Lung (tissue), 12 donors: ENCODE measurements around the gene IL3. TPM values are rescaled to one million over a fixed set of nuclear protein-coding genes. Genes with fewer than 3 reads are reported as not detected.

Experiments used
- ATAC-seq: fragments of 200-7000 bp; cut with Tn5 transposase; one replicate; pipeline ENCODE4 v1.9.1; 2020; ENCODE audit warnings: moderate number of reproducible peaks; ENCODE audit not compliant: insufficient read depth, low FRiP score
- DNase-seq, 3 donors: peaks; one replicate each; pipeline ENCODE4 v3.0.0-alpha.2; 2013 to 2017
- H3K27ac ChIP-seq, 2 donors: one replicate each; pipeline ENCODE4 v1.5.1; 2013; ENCODE audit warnings: mild to moderate bottlenecking in 2 of 2, moderate library complexity in 2 of 2, control low read depth in 1 of 2, inconsistent platforms in 1 of 2, low read depth in 1 of 2, low read length in 1 of 2
- H3K27me3 ChIP-seq, 3 donors: one replicate each; pipeline ENCODE4 v1.5.1; 2013; ENCODE audit warnings: low read length in 2 of 3; ENCODE audit not compliant: control insufficient read depth in 3 of 3, insufficient read depth in 3 of 3
- H3K36me3 ChIP-seq, 4 donors: one replicate each; pipeline ENCODE4 v1.5.1; 2013; ENCODE audit warnings: low read length in 4 of 4, mild to moderate bottlenecking in 1 of 4, moderate library complexity in 1 of 4; ENCODE audit not compliant: control insufficient read depth in 4 of 4, insufficient read depth in 4 of 4
- H3K4me1 ChIP-seq, 5 donors: one replicate each; pipeline ENCODE4 v1.5.1; 2013; ENCODE audit warnings: low read length in 5 of 5, mild to moderate bottlenecking in 2 of 5, moderate library complexity in 1 of 5; ENCODE audit not compliant: control insufficient read depth in 5 of 5, insufficient read depth in 5 of 5
- H3K4me3 ChIP-seq: one replicate; pipeline ENCODE4 v1.5.1; 2013; ENCODE audit warnings: mild to moderate bottlenecking, control low read depth, moderate library complexity
- H3K9ac ChIP-seq, 2 donors: one replicate each; pipeline ENCODE4 v1.5.1; 2013; ENCODE audit warnings: low read length in 2 of 2, control low read depth in 1 of 2; ENCODE audit not compliant: insufficient read depth in 1 of 2
- H3K9me3 ChIP-seq, 4 donors: one replicate each; pipeline ENCODE4 v1.5.1; 2013; ENCODE audit warnings: low read length in 3 of 4, mild to moderate bottlenecking in 1 of 4, moderate library complexity in 1 of 4; ENCODE audit not compliant: control insufficient read depth in 4 of 4, insufficient read depth in 3 of 4
- WGBS, 2 donors: extraction: QIAGEN DNeasy Blood & Tissue Kit; methylation state at CpG; one replicate each; pipeline ENCODE4 v1.1.7; 2013; 5-methylcytosine and 5-hydroxymethylcytosine counted together
- polyA plus RNA-seq, 2 donors: library from polyadenylated mRNA; stranded (reverse); fragments of 200-250 nt; gene quantifications; one replicate each; pipeline ENCODE4 v1.2.1, GENCODE V29; 2013
- total RNA-seq, 2 donors: library from RNA; depleted of rRNA in 1 of 2; stranded (reverse); fragments of >200 nt in 1 of 2; gene quantifications; one replicate each; pipeline ENCODE4 v1.2.1, GENCODE V29; 2014 to 2021
- TF ChIP-seq, protein P1 (sequence below): IDR thresholded peaks from 2 replicates; pipeline ENCODE4 v1.5.1; 2012; ENCODE audit warnings: mild to moderate bottlenecking; ENCODE audit errors: control extremely low read depth, extremely low read depth
- donor health status: control.
- donor health status: control.
- donor health status: Bipolar disorder and iron deficiency.
- donor health status: healthy.
- donor health status: DM: yes; HTN: yes; CAD: no.

Gene IL3
- total and polyA plus RNA-seq, 4 donors = not detected

DNA sequence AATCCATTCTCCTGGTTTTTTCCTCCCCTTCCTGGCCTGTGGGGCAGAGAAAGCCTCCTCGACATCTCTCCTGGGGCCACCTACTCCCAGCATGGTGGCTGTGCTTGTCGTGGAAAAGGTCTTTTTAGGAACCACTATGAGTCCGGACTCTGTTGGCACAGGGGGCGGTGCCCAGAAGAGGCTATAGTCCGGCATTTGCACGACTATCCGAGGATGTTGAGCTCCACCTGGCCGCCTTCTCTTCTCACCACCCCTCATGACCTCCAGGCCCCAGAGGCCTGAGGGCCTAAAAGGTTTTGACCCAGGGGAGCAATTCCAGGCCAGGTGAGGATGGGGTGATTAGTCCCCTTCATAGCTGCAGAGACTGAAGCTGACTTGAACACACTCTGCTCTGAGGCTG lies 27.2 kb downstream of the IL3 start:
- H3K27me3 ChIP-seq = no peaks in the 10 kb centered on the region
- DNase-seq (no peak), ATAC-seq (no peak)
- no peak overlapping the region for H3K27ac ChIP-seq
- H3K36me3 ChIP-seq = no peaks in the 10 kb centered on the region
- peaks cover 0 to 13% (median 0%) of the 10 kb centered on the region in 5 donors for H3K4me1 ChIP-seq
- TF ChIP-seq, protein P1, sequence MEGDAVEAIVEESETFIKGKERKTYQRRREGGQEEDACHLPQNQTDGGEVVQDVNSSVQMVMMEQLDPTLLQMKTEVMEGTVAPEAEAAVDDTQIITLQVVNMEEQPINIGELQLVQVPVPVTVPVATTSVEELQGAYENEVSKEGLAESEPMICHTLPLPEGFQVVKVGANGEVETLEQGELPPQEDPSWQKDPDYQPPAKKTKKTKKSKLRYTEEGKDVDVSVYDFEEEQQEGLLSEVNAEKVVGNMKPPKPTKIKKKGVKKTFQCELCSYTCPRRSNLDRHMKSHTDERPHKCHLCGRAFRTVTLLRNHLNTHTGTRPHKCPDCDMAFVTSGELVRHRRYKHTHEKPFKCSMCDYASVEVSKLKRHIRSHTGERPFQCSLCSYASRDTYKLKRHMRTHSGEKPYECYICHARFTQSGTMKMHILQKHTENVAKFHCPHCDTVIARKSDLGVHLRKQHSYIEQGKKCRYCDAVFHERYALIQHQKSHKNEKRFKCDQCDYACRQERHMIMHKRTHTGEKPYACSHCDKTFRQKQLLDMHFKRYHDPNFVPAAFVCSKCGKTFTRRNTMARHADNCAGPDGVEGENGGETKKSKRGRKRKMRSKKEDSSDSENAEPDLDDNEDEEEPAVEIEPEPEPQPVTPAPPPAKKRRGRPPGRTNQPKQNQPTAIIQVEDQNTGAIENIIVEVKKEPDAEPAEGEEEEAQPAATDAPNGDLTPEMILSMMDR = no peak
- no peak overlapping the region for H3K4me3 ChIP-seq
- 85 to 91% methylated on average over 8 of the region's 8 CpGs for WGBS, 2 donors
- H3K9ac ChIP-seq = no peak overlapping the region
- H3K9me3 ChIP-seq = no peaks in the 10 kb centered on the region

DNA sequence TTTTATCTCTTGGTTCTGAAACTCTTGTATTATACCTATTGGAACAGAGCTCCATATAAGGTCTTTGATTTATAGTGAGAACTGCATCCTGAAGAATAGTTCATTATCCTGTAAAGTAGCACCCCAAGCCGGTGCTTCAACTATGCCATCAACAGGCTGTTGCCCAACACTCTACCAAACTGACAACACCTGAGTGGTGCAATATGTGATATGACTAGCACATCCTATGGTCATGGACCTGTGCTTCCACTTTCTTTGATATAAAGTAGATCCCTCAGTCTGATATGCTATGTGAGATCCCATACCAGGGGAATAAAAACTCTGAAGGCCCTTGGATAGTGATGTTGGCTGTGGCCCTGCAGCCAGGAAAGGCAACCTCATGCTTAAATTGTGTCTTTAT lies 28.9 kb downstream of the IL3 start:
- TF ChIP-seq, protein P1 = no peak
- Histone ChIP-seq H3K4me3 (no peak overlapping the region), H3K9ac (no peak overlapping the region), H3K27ac (no peak overlapping the region), H3K27me3 (no peaks in the 10 kb centered on the region), H3K9me3 (no peaks in the 10 kb centered on the region), H3K36me3 (no peaks in the 10 kb centered on the region), H3K4me1 (peaks cover 0 to 13% (median 0%) of the 10 kb centered on the region in 5 donors)
- DNase-seq = no peak
- WGBS, 2 donors = 50 to 87% methylated on average over 1 of the region's 1 CpG
- no peak for ATAC-seq

DNA sequence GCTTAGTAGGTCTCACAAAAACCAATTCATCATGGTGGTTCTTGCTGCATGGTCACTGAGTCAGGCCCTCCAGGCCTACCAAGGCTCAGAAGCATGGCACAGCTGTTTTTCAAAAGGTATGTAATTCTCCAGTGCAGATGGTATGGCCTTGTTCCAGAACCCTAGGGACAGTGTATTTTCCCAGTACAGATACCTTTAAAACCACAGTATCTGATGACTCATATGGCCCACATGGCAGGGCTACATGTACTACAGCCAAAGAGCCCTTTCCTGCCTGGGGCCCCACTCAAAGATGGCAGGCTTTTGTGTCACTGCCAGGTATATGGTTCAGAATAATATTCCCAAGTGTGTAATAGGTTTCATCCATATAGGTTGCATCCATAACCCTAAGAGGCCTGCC lies 29.7 kb downstream of the IL3 start:
- TF ChIP-seq, protein P1 = no peak
- peaks cover 0 to 13% (median 0%) of the 10 kb centered on the region in 5 donors for H3K4me1 ChIP-seq
- no peak for ATAC-seq
- H3K9me3 ChIP-seq = no peaks in the 10 kb centered on the region
- no peaks in the 10 kb centered on the region for H3K36me3 ChIP-seq
- no peak overlapping the region for H3K9ac ChIP-seq
- no peak overlapping the region for H3K27ac ChIP-seq
- no peaks in the 10 kb centered on the region for H3K27me3 ChIP-seq
- no peak overlapping the region for H3K4me3 ChIP-seq
- DNase-seq = no peak

DNA sequence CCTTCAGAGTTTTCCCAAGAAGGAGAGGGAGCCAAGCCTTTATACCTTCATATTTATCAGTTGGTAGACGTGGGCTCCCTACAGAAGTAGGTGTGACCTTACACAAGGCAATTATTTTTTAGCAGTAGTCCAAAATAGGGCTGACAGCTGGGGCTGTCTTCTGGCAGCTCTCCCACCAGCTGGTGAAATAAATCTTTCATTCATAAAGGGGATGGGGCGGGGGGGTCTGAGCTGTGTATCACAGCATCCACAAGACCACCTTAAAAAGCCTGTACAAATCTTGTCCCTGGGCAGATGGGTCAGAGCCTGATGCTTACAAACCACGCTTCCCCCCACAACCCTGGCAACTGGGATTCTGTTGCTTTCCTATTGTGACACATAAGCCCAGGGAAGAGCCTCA lies 32.8 kb downstream of the IL3 start:
- Histone ChIP-seq H3K4me1 (peaks cover 0 to 5% (median 0%) of the 10 kb centered on the region in 5 donors), H3K36me3 (no peaks in the 10 kb centered on the region), H3K27ac (no peak overlapping the region), H3K9me3 (no peaks in the 10 kb centered on the region), H3K27me3 (no peaks in the 10 kb centered on the region), H3K9ac (no peak overlapping the region), H3K4me3 (no peak overlapping the region)
- 45 to 65% methylated on average over 3 of the region's 3 CpGs for WGBS, 2 donors
- no peak for ATAC-seq
- TF ChIP-seq, protein P1 = no peak
- no peak for DNase-seq
